Caco-2 (cell line): ENCODE results near the gene ECE2. TPM values are rescaled to one million over a fixed set of nuclear protein-coding genes. Genes with fewer than 3 reads are reported as not detected.

Source experiments
- BruUV-seq: library from RNA; stranded (reverse); fragments of 400-500 nt; replicated peaks from 2 replicates; lab custom pipeline; 2021; lab: Mats Ljungman, UMichigan
- CTCF ChIA-PET: fragments of 300-600 bp; sonication (Branson Sonifier 250); formaldehyde crosslinking; loops from one replicate; lab custom pipeline; 2022; ENCODE audit warnings: antibody characterized with exemption; lab: Charles Lee
- POLR2A ChIA-PET: fragments of 300-600 bp; sonication (Branson Sonifier 250); formaldehyde crosslinking; loops from one replicate; lab custom pipeline; 2022; ENCODE audit warnings: antibody characterized with exemption; lab: Charles Lee
- DNase-seq, 2 experiments: peaks; one replicate each; pipeline versions ENCODE4 v3.0.0 to v3.0.0-alpha.2; 2020 to 2022
- H3K27me3 ChIP-seq: replicated peaks from 2 replicates; pipeline ENCODE4 v1.6.0; 2011; ENCODE audit warnings: low read length; ENCODE audit not compliant: control insufficient read depth, insufficient read depth
- H3K36me3 ChIP-seq: 2 replicates; pipeline ENCODE4 v1.5.1; 2011; ENCODE audit warnings: low read length; ENCODE audit not compliant: control insufficient read depth, insufficient read depth
- H3K4me1 ChIP-seq: fragments of 250-450 bp; sonication (Bioruptor Pico); 2 replicates; pipeline ENCODE4 v1.5.1; 2020; ENCODE audit warnings: mild to moderate bottlenecking
- H3K4me3 ChIP-seq: 2 replicates; pipeline ENCODE4 v1.5.1; 2011; ENCODE audit warnings: low read depth, mild to moderate bottlenecking, control low read depth, low read length
- H3K9me3 ChIP-seq: fragments of 250-450 bp; sonication (Bioruptor Pico); 2 replicates; pipeline ENCODE4 v1.5.1; 2020; ENCODE audit warnings: mild to moderate bottlenecking, moderate library complexity
- H3K27ac Mint-ChIP-seq: one replicate; pipeline ENCODE4 v1.8.0; 2022; ENCODE audit warnings: mixed read lengths; ENCODE audit not compliant: unreplicated experiment
- H3K27me3 Mint-ChIP-seq: one replicate; pipeline ENCODE4 v1.8.0; 2022; ENCODE audit warnings: mixed read lengths; ENCODE audit not compliant: insufficient read depth, unreplicated experiment
- H3K36me3 Mint-ChIP-seq: one replicate; pipeline ENCODE4 v1.8.0; 2022; ENCODE audit warnings: mild to moderate bottlenecking, mixed read lengths; ENCODE audit not compliant: insufficient read depth, unreplicated experiment
- H3K4me1 Mint-ChIP-seq: one replicate; pipeline ENCODE4 v1.8.0; 2022; ENCODE audit warnings: low read depth, mixed read lengths; ENCODE audit not compliant: unreplicated experiment
- H3K4me3 Mint-ChIP-seq: one replicate; pipeline ENCODE4 v1.8.0; 2022; ENCODE audit warnings: mild to moderate bottlenecking, moderate library complexity, mixed read lengths; ENCODE audit not compliant: unreplicated experiment
- H3K9me3 Mint-ChIP-seq: one replicate; pipeline ENCODE4 v1.8.0; 2022; ENCODE audit warnings: mixed read lengths; ENCODE audit not compliant: unreplicated experiment
- intact Hi-C: fragments of 100-400 bp; cut with micrococcal nuclease; formaldehyde crosslinking; loops from one replicate; pipeline ENCODE4 v1.10.0; 2022; ENCODE audit not compliant: unreplicated experiment
- total RNA-seq: library from RNA; stranded (reverse); gene quantifications from 2 replicates; pipeline ENCODE4 v1.2.3, GENCODE V29; 2022
- TF ChIP-seq, protein P1 (sequence below), 2 experiments: fragments of 200-600 bp in 1 of 2; IDR thresholded peaks; 1 replicate in 1 of 2; 2 replicates in 1 of 2; pipeline versions ENCODE4 v1.5.1 to v1.8.0; 2011 to 2022; ENCODE audit warnings: antibody characterized with exemption in 1 of 2, control low read depth in 1 of 2, inconsistent platforms in 1 of 2, low read depth in 1 of 2, low read length in 1 of 2, mild to moderate bottlenecking in 1 of 2, moderate library complexity in 1 of 2; ENCODE audit not compliant: insufficient read depth in 1 of 2, severe bottlenecking in 1 of 2, unreplicated experiment in 1 of 2

Gene ECE2
- total RNA-seq, 1 experiment from 2014 or later: not detected

DNA sequence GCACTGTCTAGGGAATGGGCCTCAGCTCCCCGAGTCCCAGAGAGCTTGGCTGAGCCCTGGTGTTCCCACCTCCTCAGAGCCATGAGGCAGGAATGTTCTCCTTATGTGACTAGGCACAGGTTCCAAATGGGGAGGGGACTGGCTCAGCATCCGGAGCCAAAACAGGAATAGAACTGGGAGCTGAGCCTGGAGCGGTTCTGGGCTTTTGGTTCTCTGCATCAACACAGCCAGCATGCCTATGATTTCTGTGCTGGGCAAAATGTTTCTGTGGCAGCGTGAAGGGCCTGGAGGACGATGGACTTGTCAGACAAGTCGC lies 61.5 kb downstream of the ECE2 start, which contains the start of gene FAM131A:
FAM131A (plus strand) TSS at position 202 of the 316 bp plus-strand sequence; CDS start at position 233, 31 bp downstream.
- CTCF ChIA-PET: interaction anchor here (1.2 kb wide), 1 partner anchor 25 kb away, joined by 5 read pairs; no protein-coding TSS in a partner anchor
- DNase-seq: no peak
- Mint-ChIP-seq H3K27ac (peak within 1 kb of the TSS; percentile 78), H3K36me3 (peaks cover 65% of the 10 kb centered on the region), H3K4me1 (no peaks in the 10 kb centered on the region), H3K27me3 (no peaks in the 10 kb centered on the region), H3K9me3 (no peaks in the 10 kb centered on the region), H3K4me3 (peak within 1 kb of the TSS; percentile 77)
- Histone ChIP-seq H3K4me1 (no peaks in the 10 kb centered on the region), H3K9me3 (no peaks in the 10 kb centered on the region), H3K4me3 (peak within 1 kb of the TSS; percentile 61), H3K27me3 (no peaks in the 10 kb centered on the region), H3K36me3 (peaks cover 6% of the 10 kb centered on the region; the same call in 1 of the 2 replicates)
- BruUV-seq: no TSS peak
- TF ChIP-seq, protein P1, sequence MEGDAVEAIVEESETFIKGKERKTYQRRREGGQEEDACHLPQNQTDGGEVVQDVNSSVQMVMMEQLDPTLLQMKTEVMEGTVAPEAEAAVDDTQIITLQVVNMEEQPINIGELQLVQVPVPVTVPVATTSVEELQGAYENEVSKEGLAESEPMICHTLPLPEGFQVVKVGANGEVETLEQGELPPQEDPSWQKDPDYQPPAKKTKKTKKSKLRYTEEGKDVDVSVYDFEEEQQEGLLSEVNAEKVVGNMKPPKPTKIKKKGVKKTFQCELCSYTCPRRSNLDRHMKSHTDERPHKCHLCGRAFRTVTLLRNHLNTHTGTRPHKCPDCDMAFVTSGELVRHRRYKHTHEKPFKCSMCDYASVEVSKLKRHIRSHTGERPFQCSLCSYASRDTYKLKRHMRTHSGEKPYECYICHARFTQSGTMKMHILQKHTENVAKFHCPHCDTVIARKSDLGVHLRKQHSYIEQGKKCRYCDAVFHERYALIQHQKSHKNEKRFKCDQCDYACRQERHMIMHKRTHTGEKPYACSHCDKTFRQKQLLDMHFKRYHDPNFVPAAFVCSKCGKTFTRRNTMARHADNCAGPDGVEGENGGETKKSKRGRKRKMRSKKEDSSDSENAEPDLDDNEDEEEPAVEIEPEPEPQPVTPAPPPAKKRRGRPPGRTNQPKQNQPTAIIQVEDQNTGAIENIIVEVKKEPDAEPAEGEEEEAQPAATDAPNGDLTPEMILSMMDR (IDR thresholded peaks at IDR 0.05; ENCODE audit: insufficient read depth in 1 of 2, low read depth in 1 of 2, low read length in 1 of 2, severe bottlenecking in 1 of 2, unreplicated experiment in 1 of 2): no peak
- POLR2A ChIA-PET: interaction anchor here (0.6 kb wide), 1 partner anchor 14 kb away, joined by 5 read pairs; no protein-coding TSS in a partner anchor
- intact Hi-C loops: no loop called here

DNA sequence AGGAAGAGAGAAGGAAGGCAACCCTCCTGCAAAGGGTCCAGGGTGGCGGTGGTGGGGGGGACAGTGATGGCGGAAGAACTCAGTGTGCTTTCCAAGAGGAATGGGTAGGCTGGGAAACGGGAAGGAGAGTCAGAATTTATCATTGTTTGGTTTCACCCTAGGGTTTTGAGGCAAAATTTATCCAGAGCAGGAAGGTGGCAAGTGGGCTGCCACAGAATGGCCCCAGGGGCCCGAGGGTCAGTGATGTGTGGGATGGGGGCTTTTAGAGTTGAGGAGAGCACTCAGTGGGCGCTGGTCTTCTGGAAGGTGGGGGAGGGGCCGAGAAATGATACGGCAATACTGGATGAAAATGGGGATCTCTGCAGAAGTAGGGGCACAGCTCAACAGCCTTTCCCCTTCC lies 62.2 kb downstream of the ECE2 start:
- intact Hi-C loops: no loop called here
- no peak overlapping the region for H3K4me3 Mint-ChIP-seq

DNA sequence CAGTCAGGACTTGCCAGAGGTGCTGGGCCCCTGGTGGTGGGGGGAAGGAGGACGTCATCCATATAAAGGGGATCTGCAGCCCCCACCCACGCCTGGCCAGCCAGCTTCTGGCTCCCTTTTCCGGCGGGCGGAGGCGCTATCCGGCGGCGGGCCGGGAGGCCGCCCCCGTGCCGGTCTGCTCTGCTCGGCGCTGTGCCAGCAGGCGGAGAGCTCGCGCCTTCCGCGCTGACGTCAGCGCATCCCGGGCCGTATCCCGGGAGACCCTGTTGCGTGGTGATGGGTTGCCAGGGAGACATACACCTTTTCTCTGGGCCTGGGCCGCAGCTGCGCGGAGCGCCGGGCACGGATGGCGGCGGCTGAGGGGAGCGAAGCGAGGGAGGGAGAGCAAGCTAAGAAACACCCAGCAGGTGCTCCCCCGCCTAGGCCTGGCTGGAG lies 62.7 kb downstream of the ECE2 start:
- TF ChIP-seq, protein P1 (IDR thresholded peaks at IDR 0.05; ENCODE audit: insufficient read depth in 1 of 2, low read depth in 1 of 2, low read length in 1 of 2, severe bottlenecking in 1 of 2, unreplicated experiment in 1 of 2): peak in 1 of 2 experiments; percentile 14
- Mint-ChIP-seq H3K27ac (no peak overlapping the region), H3K4me1 (no peaks in the 10 kb centered on the region), H3K27me3 (no peaks in the 10 kb centered on the region), H3K4me3 (no peak overlapping the region), H3K9me3 (no peaks in the 10 kb centered on the region), H3K36me3 (peaks cover 53% of the 10 kb centered on the region)
- Histone ChIP-seq H3K9me3 (no peaks in the 10 kb centered on the region), H3K4me1 (no peaks in the 10 kb centered on the region), H3K36me3 (peaks cover 4% of the 10 kb centered on the region; the same call in 1 of the 2 replicates), H3K4me3 (no peak overlapping the region), H3K27me3 (no peaks in the 10 kb centered on the region)
- DNase-seq: no peak
- intact Hi-C loops: no loop called here
- ChIA-PET CTCF (no interaction called here), POLR2A (no interaction called here)
- BruUV-seq: no TSS peak

More for the DNA sequence above, 62.2 kb downstream of the ECE2 start:
- ChIA-PET CTCF (no interaction called here), POLR2A (interaction anchor here (0.5 kb wide), 1 partner anchor 858 kb away, joined by 3 read pairs; no protein-coding TSS in a partner anchor)
- no peak overlapping the region for H3K4me3 ChIP-seq
- peaks cover 6% of the 10 kb centered on the region; the same call in 1 of the 2 replicates for H3K36me3 ChIP-seq
- no peaks in the 10 kb centered on the region for H3K27me3 ChIP-seq
- TF ChIP-seq, protein P1 (IDR thresholded peaks at IDR 0.05; ENCODE audit: insufficient read depth in 1 of 2, low read depth in 1 of 2, low read length in 1 of 2, severe bottlenecking in 1 of 2, unreplicated experiment in 1 of 2): no peak
- H3K4me1 ChIP-seq: no peaks in the 10 kb centered on the region
- H3K9me3 ChIP-seq: no peaks in the 10 kb centered on the region
- DNase-seq: no peak
- peak overlapping the region; percentile 73 for H3K27ac Mint-ChIP-seq
- peaks cover 59% of the 10 kb centered on the region for H3K36me3 Mint-ChIP-seq
- no peaks in the 10 kb centered on the region for H3K9me3 Mint-ChIP-seq
- H3K27me3 Mint-ChIP-seq: no peaks in the 10 kb centered on the region
- H3K4me1 Mint-ChIP-seq: no peaks in the 10 kb centered on the region
- no TSS peak for BruUV-seq
